Measurements from ENCODE around the gene NOC2L.
"Not testable (repeated sequence)": the region's sequence is repeated elsewhere in the genome, so short reads cannot be mapped to it uniquely, and the experiment has no call there.

Gene NOC2L

DNA sequence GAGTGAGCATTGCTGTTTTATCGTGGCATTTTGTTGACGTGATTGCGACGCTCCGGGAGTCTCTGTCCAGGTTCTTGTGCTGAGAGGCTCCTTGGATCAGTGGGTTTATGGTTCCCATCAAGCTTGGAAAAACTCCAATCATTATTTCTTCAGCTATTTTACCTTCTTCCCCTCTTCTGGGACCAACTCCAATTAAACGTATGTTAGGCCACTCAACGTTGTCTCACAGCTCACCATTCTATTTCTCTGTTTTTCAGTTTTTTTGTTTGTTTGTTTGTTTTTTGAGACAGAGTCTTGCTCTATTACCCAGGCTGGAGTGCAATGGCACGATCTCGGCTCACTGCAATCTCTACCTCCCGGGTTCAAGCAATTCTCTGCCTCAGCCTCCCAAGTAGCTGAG lies 32.8 kb upstream of the NOC2L start:
- H3K27ac ChIP-seq (ENCODE audit: low read length): no peak overlapping the region
- DNase-seq: no peak
- no peaks in the 10 kb centered on the region for H3F3A ChIP-seq (ENCODE audit: insufficient read depth, low read length)
- H3K36me3 ChIP-seq (replicated peaks; ENCODE audit: insufficient read depth, low read length): no peaks in the 10 kb centered on the region
- H3K4me1 ChIP-seq (ENCODE audit: low read length): no peaks in the 10 kb centered on the region
- no peak overlapping the region for H3K4me2 ChIP-seq (ENCODE audit: low read depth, low read length)
- TF ChIP-seq EZH2phosphoT487 (IDR thresholded peaks at IDR 0.05; ENCODE audit: low read length) (no peak), EZH2 (optimal IDR thresholded peaks at IDR 0.05; ENCODE audit: low read depth, low read length) (no peak), CTCF (IDR thresholded peaks at IDR 0.05; ENCODE audit: low read length) (no peak)
- peaks cover 90% of the 10 kb centered on the region for H3K27me3 ChIP-seq (replicated peaks; ENCODE audit: insufficient read depth, low read length)
- H3K4me3 ChIP-seq (ENCODE audit: low read length): no peak overlapping the region
- no peak overlapping the region for H3K9ac ChIP-seq (ENCODE audit: low read length)
- no peaks in the 10 kb centered on the region for H3K79me2 ChIP-seq (ENCODE audit: low read length)
- H3K9me3 ChIP-seq (replicated peaks; ENCODE audit: insufficient read depth, low read length): no peaks in the 10 kb centered on the region
- H2AFZ ChIP-seq (ENCODE audit: low read length): no peak overlapping the region
- H3K9me2 ChIP-seq (replicated peaks; ENCODE audit: insufficient read depth, low read length): no peaks in the 10 kb centered on the region
- no peaks in the 10 kb centered on the region for H4K20me1 ChIP-seq (ENCODE audit: insufficient read depth, low read length)

DNA sequence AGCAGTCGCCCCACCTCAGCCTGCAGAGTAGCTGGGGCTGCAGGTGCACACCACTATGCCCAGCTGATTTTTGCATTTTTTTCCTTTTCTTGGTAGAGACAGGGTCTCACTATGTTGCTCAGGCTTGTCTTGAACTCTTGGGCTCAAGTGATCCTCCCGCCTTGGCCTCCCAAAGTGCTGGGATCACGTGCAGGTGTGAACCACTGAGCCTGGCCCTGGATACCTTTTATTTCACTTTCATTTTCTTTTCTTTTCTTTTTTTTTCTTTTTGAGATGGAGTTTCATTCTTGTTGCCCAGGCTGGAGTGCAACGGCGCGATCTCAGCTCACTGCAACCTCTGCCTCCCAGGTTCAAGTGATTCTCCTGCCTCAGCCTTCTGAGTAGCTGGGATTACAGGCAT lies 32.2 kb upstream of the NOC2L start:
- not testable (repeated sequence) for H4K20me1 ChIP-seq (ENCODE audit: insufficient read depth, low read length); H3K9me2 ChIP-seq (replicated peaks; ENCODE audit: insufficient read depth, low read length); H3K36me3 ChIP-seq (replicated peaks; ENCODE audit: insufficient read depth, low read length); H3F3A ChIP-seq (ENCODE audit: insufficient read depth, low read length); H3K4me3 ChIP-seq (ENCODE audit: low read length); H3K4me2 ChIP-seq (ENCODE audit: low read depth, low read length); H3K9me3 ChIP-seq (replicated peaks; ENCODE audit: insufficient read depth, low read length); H3K79me2 ChIP-seq (ENCODE audit: low read length); H3K27ac ChIP-seq (ENCODE audit: low read length); DNase-seq; H3K4me1 ChIP-seq (ENCODE audit: low read length); H3K9ac ChIP-seq (ENCODE audit: low read length); H2AFZ ChIP-seq (ENCODE audit: low read length)
- H3K27me3 ChIP-seq (replicated peaks; ENCODE audit: insufficient read depth, low read length): peaks cover 94% of the 10 kb centered on the region

DNA sequence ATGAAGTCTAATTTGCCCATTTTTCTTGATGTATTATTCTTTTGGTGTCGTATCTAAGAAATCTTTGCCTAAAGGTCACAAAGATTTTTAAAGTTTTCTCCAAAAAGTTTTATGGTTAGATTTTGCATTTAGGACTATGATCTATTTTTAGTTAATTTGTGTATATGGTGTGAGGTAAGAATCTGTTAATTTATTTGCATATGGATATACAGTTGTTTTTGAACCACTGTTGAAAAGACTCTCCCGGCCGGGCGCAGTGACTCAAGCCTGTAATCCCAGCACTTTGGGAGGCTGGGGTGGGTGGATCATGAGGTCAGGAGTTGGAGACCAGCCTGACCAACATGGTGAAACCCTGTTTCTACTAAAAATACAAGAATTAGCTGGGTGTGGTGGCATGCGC lies 29.0 kb upstream of the NOC2L start:
- not testable (repeated sequence) for H3F3A ChIP-seq (ENCODE audit: insufficient read depth, low read length); H3K79me2 ChIP-seq (ENCODE audit: low read length); H3K4me2 ChIP-seq (ENCODE audit: low read depth, low read length); H4K20me1 ChIP-seq (ENCODE audit: insufficient read depth, low read length); H3K9ac ChIP-seq (ENCODE audit: low read length); H3K4me1 ChIP-seq (ENCODE audit: low read length); H3K4me3 ChIP-seq (ENCODE audit: low read length); DNase-seq; H3K36me3 ChIP-seq (replicated peaks; ENCODE audit: insufficient read depth, low read length); H3K9me3 ChIP-seq (replicated peaks; ENCODE audit: insufficient read depth, low read length); H3K27ac ChIP-seq (ENCODE audit: low read length); H2AFZ ChIP-seq (ENCODE audit: low read length); H3K9me2 ChIP-seq (replicated peaks; ENCODE audit: insufficient read depth, low read length)
- H3K27me3 ChIP-seq (replicated peaks; ENCODE audit: insufficient read depth, low read length): peaks cover 92% of the 10 kb centered on the region

GRCh38 chr1:985126-985525 lies 26.1 kb upstream of the NOC2L start:
- no peak overlapping the region for H2AFZ ChIP-seq (ENCODE audit: low read length)
- H3F3A ChIP-seq (ENCODE audit: insufficient read depth, low read length): no peaks in the 10 kb centered on the region
- TF ChIP-seq EZH2 (optimal IDR thresholded peaks at IDR 0.05; ENCODE audit: low read depth, low read length) (no peak), EZH2phosphoT487 (IDR thresholded peaks at IDR 0.05; ENCODE audit: low read length) (no peak), CTCF (IDR thresholded peaks at IDR 0.05; ENCODE audit: low read length) (no peak)
- no peak for DNase-seq
- H3K79me2 ChIP-seq (ENCODE audit: low read length): no peaks in the 10 kb centered on the region
- no peaks in the 10 kb centered on the region for H3K36me3 ChIP-seq (replicated peaks; ENCODE audit: insufficient read depth, low read length)
- H4K20me1 ChIP-seq (ENCODE audit: insufficient read depth, low read length): no peaks in the 10 kb centered on the region
- no peak overlapping the region for H3K4me2 ChIP-seq (ENCODE audit: low read depth, low read length)
- H3K9me2 ChIP-seq (replicated peaks; ENCODE audit: insufficient read depth, low read length): no peaks in the 10 kb centered on the region
- H3K4me1 ChIP-seq (ENCODE audit: low read length): peaks cover 6% of the 10 kb centered on the region; the same call in 1 of the 2 replicates
- no peaks in the 10 kb centered on the region for H3K9me3 ChIP-seq (replicated peaks; ENCODE audit: insufficient read depth, low read length)
- no peak overlapping the region for H3K4me3 ChIP-seq (ENCODE audit: low read length)
- H3K27me3 ChIP-seq (replicated peaks; ENCODE audit: insufficient read depth, low read length): peaks cover 94% of the 10 kb centered on the region
- no peak overlapping the region for H3K27ac ChIP-seq (ENCODE audit: low read length)
- H3K9ac ChIP-seq (ENCODE audit: low read length): no peak overlapping the region
